HG02870 (cell line): ENCODE measurements around the gene MSRB3.

Experiments used
- ATAC-seq: cut with Tn5 transposase; IDR thresholded peaks from one replicate; pipeline ENCODE4 v1.9.1; 2021; ENCODE audit warnings: mild to moderate bottlenecking, moderate library complexity; ENCODE audit not compliant: unreplicated experiment

Gene MSRB3

GRCh38 chr12:65278576-65279368, at the start of gene MSRB3:
TSS of gene MSRB3 (plus strand) at chr12:65278683. CDS start at chr12:65308580, 29,897 bp downstream.
- peak; percentile 52 for ATAC-seq

- no peak for ATAC-seq
Measured at GRCh38 chr12:65229441-65229840, 49.0 kb upstream of the MSRB3 start.

DNA sequence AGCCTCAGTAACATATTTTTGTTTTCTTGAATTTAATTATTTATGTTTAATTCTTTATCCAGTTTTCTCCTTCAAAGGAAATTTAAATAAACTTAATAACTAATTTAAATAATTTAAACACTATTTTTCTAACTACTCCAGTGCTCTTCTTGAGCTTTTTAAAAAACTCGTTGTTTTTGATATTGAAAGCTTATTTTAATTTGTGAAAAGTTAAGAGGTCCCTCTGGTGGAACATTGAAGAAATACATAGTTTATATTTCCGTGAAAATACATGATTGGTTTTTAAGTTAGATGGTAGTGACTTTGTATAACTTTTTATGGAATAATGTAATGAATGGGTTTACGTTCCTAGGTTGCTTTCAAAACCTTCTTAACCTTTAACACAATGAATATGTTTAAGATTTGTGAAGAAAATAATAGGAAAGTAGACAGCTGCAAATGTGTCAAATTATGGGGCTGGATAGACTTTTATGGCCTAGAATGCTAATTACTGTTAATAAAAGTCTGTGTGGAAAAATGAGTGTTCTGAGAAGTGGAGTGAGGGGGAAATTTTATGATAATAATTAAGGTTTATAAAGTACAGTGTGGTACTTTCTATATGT, 45.9 kb upstream of the MSRB3 start:
- ATAC-seq, result no peak

DNA sequence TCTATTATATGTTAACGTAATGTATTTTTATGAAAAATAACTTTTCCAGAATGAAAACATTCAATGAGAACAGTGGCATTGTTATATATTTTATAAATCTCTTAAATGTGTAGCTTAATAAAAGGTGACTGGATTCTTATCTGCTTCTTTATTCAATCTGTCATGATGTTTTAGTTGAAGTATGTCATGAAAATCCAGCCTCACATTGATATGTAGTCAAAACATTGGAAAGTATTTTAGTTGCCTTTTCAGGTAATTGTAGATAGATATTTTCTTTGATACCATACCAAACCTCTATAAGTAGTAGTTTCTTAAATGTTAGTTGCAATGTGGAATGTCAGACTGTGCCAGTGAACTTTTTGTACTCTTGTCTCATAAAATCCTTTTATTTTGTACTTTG, 41.3 kb upstream of the MSRB3 start:
- ATAC-seq, result no peak

DNA sequence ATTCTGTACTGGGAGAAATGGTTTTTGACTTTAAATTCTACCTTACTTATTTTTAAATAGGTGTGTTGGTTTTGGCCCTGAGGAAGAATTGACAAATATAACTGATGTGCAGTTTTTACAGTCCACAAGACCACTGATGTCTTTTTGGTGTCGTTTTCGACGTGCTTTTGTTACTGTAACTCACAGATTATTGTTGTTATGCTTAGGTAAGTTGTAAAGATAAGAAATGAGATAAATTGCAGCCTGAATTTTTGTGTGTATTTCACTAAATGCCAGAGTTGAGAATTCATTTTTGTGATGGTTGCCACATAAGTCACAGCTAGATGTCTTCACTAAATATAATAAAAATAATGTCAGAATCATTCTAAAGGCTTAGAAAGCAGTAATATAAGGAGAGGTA, 39.9 kb upstream of the MSRB3 start:
- ATAC-seq, result no peak

GRCh38 chr12:65248656-65249633, 29.5 kb upstream of the MSRB3 start:
- ATAC-seq, result no peak

GRCh38 chr12:65252515-65252914, 26.0 kb upstream of the MSRB3 start:
- no peak for ATAC-seq

DNA sequence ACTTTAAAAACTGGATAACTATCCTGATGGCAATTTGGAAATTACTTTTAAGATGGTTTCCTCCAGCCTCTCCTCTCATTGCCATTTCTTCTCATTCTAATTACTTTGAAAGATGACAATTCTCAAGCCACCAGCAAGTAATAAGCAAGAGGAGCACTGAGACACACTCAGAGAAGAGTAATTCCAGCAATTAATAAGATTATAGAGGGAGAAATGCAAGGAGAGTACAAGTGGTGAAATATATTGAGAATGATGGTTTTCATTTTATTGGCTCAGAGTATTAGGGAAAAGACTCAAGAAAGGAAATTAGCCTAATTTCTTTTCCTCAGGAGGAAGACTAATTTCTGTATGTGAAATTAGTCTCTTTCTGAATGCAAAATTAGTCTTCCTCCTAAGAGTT, 20.5 kb upstream of the MSRB3 start:
- no peak for ATAC-seq

- no peak for ATAC-seq
Measured at GRCh38 chr12:65259501-65259900, 19.0 kb upstream of the MSRB3 start.

- no peak for ATAC-seq
Measured at GRCh38 chr12:65263777-65264176, 14.7 kb upstream of the MSRB3 start.

DNA sequence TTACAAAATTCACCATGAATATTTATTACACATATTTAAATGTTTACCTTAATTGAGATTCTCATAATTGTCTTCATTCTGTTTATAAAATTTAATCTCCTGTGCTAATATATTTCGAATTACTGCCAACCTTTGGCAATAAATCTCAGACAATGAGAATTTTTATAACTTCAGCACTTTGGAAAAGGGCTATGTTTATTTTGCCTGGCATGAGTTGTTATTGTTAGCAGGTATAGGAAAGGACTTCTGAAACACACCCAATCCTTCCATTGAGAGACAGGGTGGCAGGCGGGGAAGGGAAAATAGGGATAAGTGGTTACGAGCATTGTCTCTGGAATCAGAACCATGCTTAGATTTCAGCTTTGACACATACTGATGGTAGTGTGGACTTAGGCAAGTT, 12.1 kb upstream of the MSRB3 start:
- ATAC-seq, result no peak

GRCh38 chr12:65269603-65270002, 8.9 kb upstream of the MSRB3 start:
- ATAC-seq, result no peak

GRCh38 chr12:65274602-65275272, 3.7 kb upstream of the MSRB3 start:
- ATAC-seq, result no peak

DNA sequence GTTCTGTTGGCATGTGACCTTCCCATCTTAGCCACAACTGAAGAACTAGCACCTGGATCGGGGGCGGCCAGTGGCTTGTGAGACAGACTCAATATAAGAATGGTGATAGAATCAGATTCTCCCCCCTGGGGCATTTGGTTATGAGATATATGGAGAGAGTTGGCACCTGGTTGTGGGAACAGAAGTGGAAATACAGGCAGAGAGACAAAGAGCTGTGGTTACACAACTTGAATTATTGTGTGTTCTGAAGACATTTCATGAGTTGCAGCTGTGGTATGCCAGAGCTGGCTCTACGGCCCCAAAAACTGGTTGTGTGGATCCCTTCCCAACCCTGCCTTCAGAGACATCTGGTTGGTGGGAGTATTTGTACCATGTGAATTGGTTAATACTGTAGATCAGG, 2.9 kb upstream of the MSRB3 start:
- ATAC-seq, result no peak

- ATAC-seq, result no peak
Measured at GRCh38 chr12:65276916-65277530, 1.5 kb upstream of the MSRB3 start.

DNA sequence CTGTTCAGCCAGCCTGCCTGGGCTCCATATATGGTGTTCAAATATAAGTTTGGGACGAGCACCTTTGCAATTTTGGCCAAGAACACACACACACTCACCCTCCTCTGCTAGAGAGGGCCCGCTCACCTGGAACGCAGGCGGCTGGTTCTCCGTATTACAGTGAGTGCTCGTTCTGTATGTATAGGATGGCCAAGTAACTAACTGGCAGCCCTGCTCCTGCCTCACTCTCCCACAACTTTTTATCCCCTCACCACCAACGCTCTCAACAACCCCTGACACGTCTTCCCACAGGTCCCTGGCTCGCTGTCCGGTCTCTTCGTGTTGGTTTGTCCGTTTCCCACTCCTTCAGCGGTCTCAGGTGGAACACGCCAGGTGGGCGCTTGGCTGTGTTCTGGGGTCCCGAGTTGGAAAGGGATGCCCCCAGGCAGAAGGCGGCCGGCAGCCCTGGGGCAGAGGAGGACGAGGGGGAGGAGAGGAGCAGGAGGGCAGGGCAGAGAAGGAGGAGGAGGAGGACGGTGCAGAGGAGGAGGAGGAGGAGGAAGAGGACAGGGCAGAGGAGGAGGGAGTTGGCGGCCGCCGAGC, 398 bp upstream of the MSRB3 start:
- ATAC-seq, result peak; percentile 31

- ATAC-seq, result peak; percentile 13
Measured at GRCh38 chr12:65279369-65280112, 1.1 kb downstream of the MSRB3 start.

DNA sequence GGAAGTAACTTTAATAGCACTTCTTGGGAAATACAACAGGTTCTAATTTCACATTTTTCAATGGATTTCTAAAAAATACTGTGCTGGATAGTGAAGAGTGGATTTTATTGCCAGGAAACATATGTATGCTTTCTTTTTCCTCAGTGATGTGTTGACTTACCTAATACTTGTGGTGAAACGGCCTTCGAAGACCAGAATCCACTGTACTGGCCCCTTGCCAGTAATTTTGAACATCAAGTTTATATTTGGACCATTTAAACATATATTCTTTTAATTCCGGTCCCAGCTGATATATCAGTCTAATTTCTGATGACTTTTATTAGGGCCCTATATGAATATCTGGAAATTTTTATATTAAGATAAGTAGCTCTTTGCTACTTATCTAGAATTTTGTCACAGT, 1.8 kb downstream of the MSRB3 start:
- no peak for ATAC-seq

GRCh38 chr12:65282840-65283239, 4.4 kb downstream of the MSRB3 start:
- ATAC-seq, result no peak
